H1 (cell line): Measurements from ENCODE around the gene SHISA7. TPM values are rescaled to one million over a fixed set of nuclear protein-coding genes. Genes with fewer than 3 reads are reported as not detected.

Source experiments
- BACH1 ChIP-seq: IDR thresholded peaks from 2 replicates; pipeline ENCODE4 v1.6.1; 2012; ENCODE audit warnings: low read length, improper control_type of control experiment
- GABPA ChIP-seq: IDR thresholded peaks from 2 replicates; pipeline ENCODE4 v1.6.1; 2011; ENCODE audit warnings: mild to moderate bottlenecking, low read length, moderate library complexity, borderline replicate concordance; ENCODE audit not compliant: insufficient read depth
- GTF2F1 ChIP-seq: IDR thresholded peaks from 2 replicates; pipeline ENCODE4 v1.6.1; 2012; ENCODE audit warnings: low read depth, low read length, improper control_type of control experiment, borderline replicate concordance
- JUN ChIP-seq: IDR thresholded peaks from 2 replicates; pipeline ENCODE4 v1.6.1; 2011; ENCODE audit warnings: low read depth, mild to moderate bottlenecking, improper control_type of control experiment, low read length
- JUND ChIP-seq: IDR thresholded peaks from 2 replicates; pipeline ENCODE4 v1.6.1; 2011; ENCODE audit warnings: mild to moderate bottlenecking, improper control_type of control experiment, low read length
- KDM1A ChIP-seq: fragments of 200-600, 300-600 bp; sonication (generic); IDR thresholded peaks from 2 replicates; pipeline ENCODE4 v1.7.1; 2016; ENCODE audit warnings: mild to moderate bottlenecking, low read length, borderline replicate concordance
- KDM4A ChIP-seq: IDR thresholded peaks from one replicate; pipeline ENCODE4 v1.7.1; 2012; ENCODE audit warnings: low read depth, mild to moderate bottlenecking, moderate library complexity, low read length, inconsistent platforms; ENCODE audit not compliant: severe bottlenecking
- NRF1 ChIP-seq: IDR thresholded peaks from 2 replicates; pipeline ENCODE4 v1.6.1; 2011; ENCODE audit warnings: mild to moderate bottlenecking, low read depth, low read length, improper control_type of control experiment
- PHF8 ChIP-seq: fragments of 200-600 bp; sonication (generic); conservative IDR thresholded peaks from 2 replicates; pipeline ENCODE4 v1.7.1; 2012; ENCODE audit warnings: low read depth, mild to moderate bottlenecking, inconsistent platforms, low read length, moderate library complexity
- POLR2AphosphoS5 ChIP-seq: IDR thresholded peaks from 2 replicates; pipeline ENCODE4 v1.6.1; 2011; ENCODE audit warnings: low read depth, low read length
- RAD21 ChIP-seq, 2 experiments: IDR thresholded peaks in 1 of 2; conservative IDR thresholded peaks in 1 of 2; 2 replicates each; pipeline ENCODE4 v1.6.1; 2011; ENCODE audit warnings: low read depth in 2 of 2, low read length in 2 of 2, improper control_type of control experiment in 1 of 2, inconsistent platforms in 1 of 2, mild to moderate bottlenecking in 1 of 2, moderate library complexity in 1 of 2
- RFX5 ChIP-seq: IDR thresholded peaks from 2 replicates; pipeline ENCODE4 v1.6.1; 2011; ENCODE audit warnings: low read depth, low read length, improper control_type of control experiment, borderline replicate concordance
- RXRA ChIP-seq: IDR thresholded peaks from 2 replicates; pipeline ENCODE4 v1.6.1; 2011; ENCODE audit warnings: low read depth, mild to moderate bottlenecking, low read length, moderate library complexity; ENCODE audit not compliant: insufficient read depth
- SIN3A ChIP-seq, 2 experiments: IDR thresholded peaks in 1 of 2; conservative IDR thresholded peaks in 1 of 2; 2 replicates each; pipeline ENCODE4 v1.6.1; 2011 to 2012; ENCODE audit warnings: low read length in 2 of 2, improper control_type of control experiment in 1 of 2, low read depth in 1 of 2, mild to moderate bottlenecking in 1 of 2
- SP2 ChIP-seq: IDR thresholded peaks from 2 replicates; pipeline ENCODE4 v1.6.1; 2012; ENCODE audit warnings: mild to moderate bottlenecking, low read length, inconsistent platforms
- SRF ChIP-seq: IDR thresholded peaks from 2 replicates; pipeline ENCODE4 v1.6.1; 2011; ENCODE audit warnings: mild to moderate bottlenecking, low read depth, low read length, moderate library complexity
- TBP ChIP-seq: IDR thresholded peaks from 2 replicates; pipeline ENCODE4 v1.6.1; 2011; ENCODE audit warnings: low read depth, low read length, improper control_type of control experiment
- TCF12 ChIP-seq: IDR thresholded peaks from 2 replicates; pipeline ENCODE4 v1.6.1; 2011; ENCODE audit warnings: low read depth, mild to moderate bottlenecking, low read length
- polyA plus RNA-seq, 7 experiments: library from polyadenylated mRNA; depleted of rRNA in 3 of 7; stranded (reverse) in 5 of 7; unstranded in 2 of 7; fragments of >200 nt in 5 of 7; fragments of 200-250 nt in 2 of 7; gene quantifications; 1 replicate in 5 of 7; 2 replicates in 1 of 7; 4 replicates in 1 of 7; pipeline versions ENCODE4 v1.2.1 to v1.2.3, GENCODE V29; 2011 to 2013; ENCODE audit warnings: missing spikeins in 2 of 7, mixed read lengths in 2 of 7
- total RNA-seq: library from RNA; stranded (reverse); fragmentation: NEBNext Ultra II Directional; extraction: Animal tissue kit (Norgen Biotek cat#: 25700); gene quantifications from 2 replicates; pipeline ENCODE4 v1.2.1, GENCODE V29; 2021
- TF ChIP-seq, protein P1 (sequence below): IDR thresholded peaks from 2 replicates; pipeline ENCODE4 v1.6.1; 2012; ENCODE audit warnings: inconsistent platforms

The SHISA7 gene
- total and polyA plus RNA-seq, 2 of the 8 experiments (the other 6 are each of a cell fraction or from before 2014, with no cell fraction given): 0.76 to 1.0 TPM

DNA sequence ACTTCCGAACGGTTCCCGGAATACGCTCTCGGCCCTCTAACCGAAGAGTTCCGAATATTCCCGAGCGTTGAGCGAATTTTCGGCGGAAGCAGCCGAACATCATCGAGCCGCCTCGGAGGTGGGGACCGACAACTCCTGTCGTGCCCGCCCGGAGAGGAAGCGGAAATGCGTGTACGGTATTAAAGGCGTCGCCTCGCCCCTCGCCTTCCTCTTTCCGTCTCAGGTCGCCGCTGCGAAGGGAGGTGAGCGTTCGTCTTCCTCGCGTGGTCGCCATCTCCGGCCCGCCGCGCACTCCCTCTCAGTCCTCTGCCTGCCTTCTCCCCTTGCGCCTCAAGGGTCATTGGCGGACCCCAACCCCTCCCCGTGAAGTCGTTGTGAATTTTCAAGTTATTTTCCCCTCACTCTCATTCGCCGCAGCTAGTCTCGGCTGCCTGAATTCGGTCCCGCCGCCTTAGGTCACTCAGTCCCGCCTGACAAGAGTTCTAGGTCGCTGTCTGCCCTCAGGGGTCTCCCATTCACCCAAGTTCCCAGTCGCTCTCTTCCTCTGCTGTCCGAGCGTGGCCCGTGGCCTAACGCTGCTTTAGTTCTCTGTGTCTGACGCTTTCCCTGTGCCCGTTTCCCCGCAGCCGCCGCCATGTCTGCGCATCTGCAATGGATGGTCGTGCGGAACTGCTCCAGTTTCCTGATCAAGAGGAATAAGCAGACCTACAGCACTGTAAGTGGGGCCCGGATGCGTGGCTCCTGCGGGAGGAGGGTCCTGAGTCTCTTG lies 57.2 kb downstream of the SHISA7 start, which contains the start of gene RPL28 (continued):
- TF ChIP-seq JUN (no peak), RFX5 (0 out of 2 replicates have a peak, but pooled peaks have one; percentile 4), NRF1 (no peak; the same call in 1 of the 2 replicates), SIN3A (conservative IDR thresholded peaks at IDR 0.05 in 1 of 2, IDR thresholded peaks at IDR 0.05 in 1 of 2; ENCODE audit: low read depth in 1 of 2, low read length in 2 of 2) (peak in 1 of 2 experiments; percentile 85; a peak in 2 of 4 replicates), PHF8 (peak; percentile 85), BACH1 (no peak), SRF (no peak), GTF2F1 (peak; percentile 89), TBP (peak; percentile 98), GABPA (peak; percentile 83; the same call in 1 of the 2 replicates), POLR2AphosphoS5 (peak; percentile 100), SP2 (no peak), RXRA (no peak), JUND (no peak), RAD21 (IDR thresholded peaks at IDR 0.05 in 1 of 2, conservative IDR thresholded peaks at IDR 0.05 in 1 of 2; ENCODE audit: low read depth in 2 of 2, low read length in 2 of 2) (no peak), TCF12 (no peak), KDM4A (peak; percentile 37), KDM1A (no peak)
- TF ChIP-seq, protein P1, sequence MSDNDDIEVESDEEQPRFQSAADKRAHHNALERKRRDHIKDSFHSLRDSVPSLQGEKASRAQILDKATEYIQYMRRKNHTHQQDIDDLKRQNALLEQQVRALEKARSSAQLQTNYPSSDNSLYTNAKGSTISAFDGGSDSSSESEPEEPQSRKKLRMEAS: peak; percentile 64
- TF ChIP-seq, all 59 proteins: peak for 15
